Stimulated activated CD8-positive, alpha-beta memory T cell treated with anti-CD3 and anti-CD28 coated beads, Interleukin-4, amount 100 ng/mL, for 24 hours (primary cell): ENCODE results near the gene BRD9.
"Not testable (repeated sequence)": the region's sequence is repeated elsewhere in the genome, so short reads cannot be mapped to it uniquely, and the experiment has no call there.

Experiments used
- DNase-seq: peaks from one replicate; pipeline ENCODE4 v3.0.0-alpha.2; 2020; ENCODE audit warnings: low read depth

BRD9 gene

GRCh38 chr5:902129-902916, 9.7 kb upstream of the BRD9 start:
- no peak for DNase-seq

GRCh38 chr5:900781-901180, 8.2 kb upstream of the BRD9 start:
- DNase-seq = no peak

- no peak for DNase-seq
Observed at GRCh38 chr5:893711-894110, 1.1 kb upstream of the BRD9 start.

- no peak for DNase-seq
Observed at GRCh38 chr5:893137-893506, 521 bp upstream of the BRD9 start.

GRCh38 chr5:891837-892393, 686 bp downstream of the BRD9 start:
- DNase-seq = no peak

- no peak for DNase-seq
Observed at GRCh38 chr5:891117-891836, 1.3 kb downstream of the BRD9 start.

- DNase-seq = no peak
Observed at GRCh38 chr5:889075-889710, 3.4 kb downstream of the BRD9 start.

GRCh38 chr5:888638-889035, 4.0 kb downstream of the BRD9 start:
- DNase-seq = no peak

GRCh38 chr5:887947-888637, 4.5 kb downstream of the BRD9 start:
- DNase-seq = no peak

GRCh38 chr5:886716-887325, 5.8 kb downstream of the BRD9 start:
- no peak for DNase-seq

- DNase-seq = no peak
Observed at GRCh38 chr5:886036-886435, 6.6 kb downstream of the BRD9 start.

- no peak for DNase-seq
Observed at GRCh38 chr5:885529-885928, 7.1 kb downstream of the BRD9 start.

GRCh38 chr5:885127-885442, 7.5 kb downstream of the BRD9 start:
- DNase-seq = no peak

- DNase-seq = no peak
Observed at GRCh38 chr5:884345-885126, 8.1 kb downstream of the BRD9 start.

- no peak for DNase-seq
Observed at GRCh38 chr5:883475-884181, 9.0 kb downstream of the BRD9 start.

GRCh38 chr5:882253-883183, 10.1 kb downstream of the BRD9 start:
- no peak for DNase-seq

GRCh38 chr5:881551-881935, 11.1 kb downstream of the BRD9 start:
- no peak for DNase-seq

- DNase-seq = no peak
Observed at GRCh38 chr5:880816-881550, 11.6 kb downstream of the BRD9 start.

- DNase-seq = not testable (repeated sequence)
Observed at GRCh38 chr5:878677-879076, 13.9 kb downstream of the BRD9 start.
